K562 (cell line): ENCODE results near the gene DLGAP1. TPM values are rescaled to one million over a fixed set of nuclear protein-coding genes. Genes with fewer than 3 reads are reported as not detected.

Source experiments
- CBX8 ChIP-seq: fragments of 200-600 bp; sonication (generic); IDR thresholded peaks from 2 replicates; pipeline ENCODE4 v1.6.1; 2012; ENCODE audit warnings: borderline replicate concordance, mixed run types, low read depth, mild to moderate bottlenecking, moderate library complexity, mixed read lengths, low read length, control low read depth, inconsistent platforms; ENCODE audit not compliant: poor library complexity, severe bottlenecking; ENCODE audit errors: extremely low read depth
- DMBX1 ChIP-seq: fragments of 250-450 bp; sonication (Bioruptor Pico); IDR thresholded peaks from 2 replicates; pipeline ENCODE4 v1.8.0; 2022; ENCODE audit warnings: inconsistent platforms, mild to moderate bottlenecking, moderate library complexity, borderline replicate concordance
- EP400 ChIP-seq: fragments of 450-650 bp; IDR thresholded peaks from 2 replicates; pipeline ENCODE4 v1.6.1; 2017; ENCODE audit warnings: antibody characterized with exemption, mild to moderate bottlenecking, moderate library complexity
- FOXK2 ChIP-seq, 2 experiments: fragments of 450-650 bp; IDR thresholded peaks in 1 of 2; conservative IDR thresholded peaks in 1 of 2; 2 replicates each; pipeline ENCODE4 v1.6.1; 2016; ENCODE audit warnings: low read depth in 2 of 2, mild to moderate bottlenecking in 1 of 2
- HLTF ChIP-seq: fragments of 450-650 bp; IDR thresholded peaks from 2 replicates; pipeline ENCODE4 v1.6.1; 2016
- IRF1 ChIP-seq: sonication (generic); formaldehyde crosslinking; IDR thresholded peaks from 2 replicates; pipeline ENCODE4 v1.8.0; 2022; ENCODE audit warnings: missing genetic modification reagents, mild to moderate bottlenecking, borderline replicate concordance
- MAZ ChIP-seq, 2 experiments: fragments of 450-650 bp in 1 of 2; sonication (generic) in 1 of 2; formaldehyde crosslinking; IDR thresholded peaks in 1 of 2; conservative IDR thresholded peaks in 1 of 2; 2 replicates each; pipeline versions ENCODE4 v1.4.0 to v1.5.0; 2020; ENCODE audit warnings: mild to moderate bottlenecking in 1 of 2, missing genetic modification reagents in 1 of 2
- MECOM ChIP-seq: fragments of 250-450 bp; sonication (Bioruptor Pico); IDR thresholded peaks from 2 replicates; pipeline ENCODE4 v1.8.0; 2022; ENCODE audit warnings: inconsistent platforms
- PHTF2 ChIP-seq: fragments of 250-450 bp; sonication (Bioruptor Pico); IDR thresholded peaks from 2 replicates; pipeline ENCODE4 v1.5.0; 2021; ENCODE audit warnings: mild to moderate bottlenecking
- PPARD ChIP-seq: fragments of 250-450 bp; sonication (Bioruptor Pico); IDR thresholded peaks from 2 replicates; pipeline ENCODE4 v1.8.0; 2022; ENCODE audit warnings: inconsistent platforms, mild to moderate bottlenecking, moderate library complexity
- RERE ChIP-seq: sonication (generic); formaldehyde crosslinking; IDR thresholded peaks from 2 replicates; pipeline ENCODE4 v1.8.0; 2023; ENCODE audit warnings: missing genetic modification reagents, mild to moderate bottlenecking, borderline replicate concordance
- ZBTB7A ChIP-seq: IDR thresholded peaks from 2 replicates; pipeline ENCODE4 v1.6.1; 2011; ENCODE audit warnings: low read depth, mild to moderate bottlenecking, low read length, moderate library complexity, borderline replicate concordance; ENCODE audit not compliant: control insufficient read depth
- polyA plus RNA-seq, 8 experiments: library from polyadenylated mRNA; depleted of rRNA in 4 of 8; stranded (reverse) in 5 of 8; unstranded in 3 of 8; fragments of >200 nt; fragmentation: Nextera tagmentation in 2 of 8; fragmentation: Illumina TruSeq in 1 of 8; extraction: Ambion mirVana in 2 of 8; extraction: Trizol in 1 of 8; gene quantifications; 2 replicates each; pipeline versions ENCODE4 v1.2.1 to v1.2.3, GENCODE V29; 2011 to 2014; ENCODE audit warnings: inconsistent platforms in 1 of 8, missing spikeins in 1 of 8
- total RNA-seq, 7 experiments: library from RNA; depleted of rRNA in 6 of 7; stranded (reverse); fragments of >200 nt in 6 of 7; fragmentation: Illumina TruSeq in 2 of 7; extraction: Trizol in 2 of 7; gene quantifications; 2 replicates each; pipeline versions ENCODE4 v1.2.1 to v1.2.3, GENCODE V29; 2011 to 2021; ENCODE audit warnings: low replicate concordance in 1 of 7
- TF ChIP-seq, protein P1 (sequence below): fragments of 450-650 bp; formaldehyde crosslinking; IDR thresholded peaks from 2 replicates; pipeline ENCODE4 v1.4.0; 2020; ENCODE audit warnings: mild to moderate bottlenecking, mixed read lengths
- TF ChIP-seq, protein P2 (sequence below): fragments of 250-450 bp; sonication (Bioruptor Pico); IDR thresholded peaks from 2 replicates; pipeline ENCODE4 v1.9.0; 2021; ENCODE audit warnings: mild to moderate bottlenecking
- TF ChIP-seq, protein P3 (sequence below): fragments of 250-450 bp; sonication (Bioruptor Pico); IDR thresholded peaks from 2 replicates; pipeline ENCODE4 v1.4.0; 2020; ENCODE audit warnings: mild to moderate bottlenecking, moderate library complexity

DLGAP1 gene
- total and polyA plus RNA-seq, 9 of the 15 experiments (the other 6 are each of a cell fraction or from before 2014, with no cell fraction given): 0.04 to 0.22 (median 0.08) TPM

- TF ChIP-seq RERE (CRISPR knock-in tag): 0 out of 2 replicates have a peak, but pooled peaks have one; percentile 32
- TF ChIP-seq ZBTB7A: no peak
- no peak for TF ChIP-seq IRF1 (CRISPR knock-in tag)
- no peak for TF ChIP-seq HLTF
- TF ChIP-seq, protein P1, sequence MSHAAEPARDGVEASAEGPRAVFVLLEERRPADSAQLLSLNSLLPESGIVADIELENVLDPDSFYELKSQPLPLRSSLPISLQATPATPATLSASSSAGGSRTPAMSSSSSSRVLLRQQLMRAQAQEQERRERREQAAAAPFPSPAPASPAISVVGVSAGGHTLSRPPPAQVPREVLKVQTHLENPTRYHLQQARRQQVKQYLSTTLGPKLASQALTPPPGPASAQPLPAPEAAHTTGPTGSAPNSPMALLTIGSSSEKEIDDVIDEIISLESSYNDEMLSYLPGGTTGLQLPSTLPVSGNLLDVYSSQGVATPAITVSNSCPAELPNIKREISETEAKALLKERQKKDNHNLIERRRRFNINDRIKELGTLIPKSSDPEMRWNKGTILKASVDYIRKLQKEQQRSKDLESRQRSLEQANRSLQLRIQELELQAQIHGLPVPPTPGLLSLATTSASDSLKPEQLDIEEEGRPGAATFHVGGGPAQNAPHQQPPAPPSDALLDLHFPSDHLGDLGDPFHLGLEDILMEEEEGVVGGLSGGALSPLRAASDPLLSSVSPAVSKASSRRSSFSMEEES (CRISPR knock-in tag): no peak
- TF ChIP-seq PPARD (CRISPR knock-in tag): no peak
- peak in 1 of 2 experiments; percentile 73; a peak in 2 of 4 replicates for TF ChIP-seq FOXK2 (conservative IDR thresholded peaks at IDR 0.05 in 1 of 2, IDR thresholded peaks at IDR 0.05 in 1 of 2; ENCODE audit: low read depth in 2 of 2)
- no peak for TF ChIP-seq EP400
- no peak for TF ChIP-seq PHTF2 (CRISPR knock-in tag)
- no peak for TF ChIP-seq CBX8
- TF ChIP-seq DMBX1: no peak
- TF ChIP-seq, protein P2, sequence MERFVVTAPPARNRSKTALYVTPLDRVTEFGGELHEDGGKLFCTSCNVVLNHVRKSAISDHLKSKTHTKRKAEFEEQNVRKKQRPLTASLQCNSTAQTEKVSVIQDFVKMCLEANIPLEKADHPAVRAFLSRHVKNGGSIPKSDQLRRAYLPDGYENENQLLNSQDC: no peak
- TF ChIP-seq MAZ (CRISPR knock-in tag; conservative IDR thresholded peaks at IDR 0.05 in 1 of 2, IDR thresholded peaks at IDR 0.05 in 1 of 2): peak in 1 of 2 experiments; percentile 91; a peak in 3 of 4 replicates
- TF ChIP-seq, protein P3, sequence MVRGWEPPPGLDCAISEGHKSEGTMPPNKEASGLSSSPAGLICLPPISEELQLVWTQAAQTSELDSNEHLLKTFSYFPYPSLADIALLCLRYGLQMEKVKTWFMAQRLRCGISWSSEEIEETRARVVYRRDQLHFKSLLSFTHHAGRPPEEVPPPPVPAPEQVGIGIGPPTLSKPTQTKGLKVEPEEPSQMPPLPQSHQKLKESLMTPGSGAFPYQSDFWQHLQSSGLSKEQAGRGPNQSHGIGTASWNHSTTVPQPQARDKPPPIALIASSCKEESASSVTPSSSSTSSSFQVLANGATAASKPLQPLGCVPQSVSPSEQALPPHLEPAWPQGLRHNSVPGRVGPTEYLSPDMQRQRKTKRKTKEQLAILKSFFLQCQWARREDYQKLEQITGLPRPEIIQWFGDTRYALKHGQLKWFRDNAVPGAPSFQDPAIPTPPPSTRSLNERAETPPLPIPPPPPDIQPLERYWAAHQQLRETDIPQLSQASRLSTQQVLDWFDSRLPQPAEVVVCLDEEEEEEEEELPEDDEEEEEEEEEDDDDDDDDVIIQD (CRISPR knock-in tag): no peak
- 0 out of 2 replicates have a peak, but pooled peaks have one; percentile 46 for TF ChIP-seq MECOM (CRISPR knock-in tag)
Measured at GRCh38 chr18:3771121-3771971, 683.8 kb downstream of the DLGAP1 start (continued).
